A673 (cell line): ENCODE data around the gene GTF2I. TPM values are rescaled to one million over a fixed set of nuclear protein-coding genes. Genes with fewer than 3 reads are reported as not detected.

Source experiments
- BruUV-seq: library from RNA; stranded (reverse); fragments of 400-500 nt; replicated peaks from 2 replicates; lab custom pipeline; 2021; lab: Mats Ljungman, UMichigan
- CTCF ChIA-PET: fragments of 300-600 bp; sonication (Branson Sonifier 250); formaldehyde crosslinking; loops from one replicate; lab custom pipeline; 2022; ENCODE audit warnings: antibody characterized with exemption; lab: Charles Lee
- POLR2A ChIA-PET: fragments of 300-600 bp; sonication (Branson Sonifier 250); formaldehyde crosslinking; loops from one replicate; lab custom pipeline; 2022; ENCODE audit warnings: antibody characterized with exemption; ENCODE audit not compliant: low non-redundant PET; lab: Charles Lee
- DNase-seq: peaks from one replicate; pipeline ENCODE4 v3.0.0-alpha.2; 2015; ENCODE audit warnings: low spot score
- H3K27ac ChIP-seq: fragments of 200-600 bp; sonication (generic); 2 replicates; pipeline ENCODE4 v1.5.1; 2016; ENCODE audit warnings: mixed run types, low read depth, mild to moderate bottlenecking, mixed read lengths, antibody characterized with exemption, low read length; ENCODE audit not compliant: poor library complexity, severe bottlenecking
- H3K27me3 ChIP-seq: fragments of 200-600 bp; sonication (generic); replicated peaks from 2 replicates; pipeline ENCODE4 v1.6.1; 2017; ENCODE audit warnings: mixed run types, low read depth, mild to moderate bottlenecking, mixed read lengths, antibody characterized with exemption, low read length; ENCODE audit not compliant: insufficient read depth, poor library complexity
- H3K36me3 ChIP-seq: fragments of 200-600 bp; sonication (generic); 2 replicates; pipeline ENCODE4 v1.6.1; 2016; ENCODE audit warnings: mixed run types, mild to moderate bottlenecking, mixed read lengths, antibody characterized with exemption, low read length; ENCODE audit not compliant: insufficient read depth, poor library complexity, severe bottlenecking
- H3K4me1 ChIP-seq: fragments of 200-600 bp; sonication (generic); 2 replicates; pipeline ENCODE4 v1.6.1; 2017; ENCODE audit warnings: mixed run types, mild to moderate bottlenecking, mixed read lengths, antibody characterized with exemption, low read length; ENCODE audit not compliant: insufficient read depth, poor library complexity, severe bottlenecking
- H3K4me3 ChIP-seq: fragments of 200-600 bp; sonication (generic); 2 replicates; pipeline ENCODE4 v1.5.1; 2016; ENCODE audit warnings: low read depth, mixed run types, mild to moderate bottlenecking, mixed read lengths, low read length; ENCODE audit not compliant: poor library complexity, severe bottlenecking
- H3K9me3 ChIP-seq: fragments of 200-600 bp; sonication (generic); 2 replicates; pipeline ENCODE4 v1.6.1; 2016; ENCODE audit warnings: mixed run types, low read depth, mild to moderate bottlenecking, mixed read lengths, antibody characterized with exemption, low read length; ENCODE audit not compliant: poor library complexity, severe bottlenecking
- EZH2 ChIP-seq: fragments of 200-600 bp; sonication (generic); IDR thresholded peaks from 2 replicates; pipeline ENCODE4 v1.6.1; 2017; ENCODE audit warnings: borderline replicate concordance, low read depth, mild to moderate bottlenecking, mixed read lengths, antibody characterized with exemption, low read length; ENCODE audit not compliant: poor library complexity, severe bottlenecking
- intact Hi-C: fragments of 100-400 bp; cut with micrococcal nuclease; formaldehyde crosslinking; loops from one replicate; pipeline ENCODE4 v1.10.0; 2022; ENCODE audit not compliant: unreplicated experiment
- total RNA-seq: library from RNA; stranded (reverse); gene quantifications from 2 replicates; pipeline ENCODE4 v1.2.3, GENCODE V29; 2021
- TF ChIP-seq, protein P1 (sequence below): fragments of 300-800, 200-600 bp; sonication (generic); conservative IDR thresholded peaks from 2 replicates; pipeline ENCODE4 v1.5.1; 2017; ENCODE audit warnings: low read depth, mild to moderate bottlenecking, antibody characterized with exemption, low read length, moderate library complexity, mixed read lengths

Gene GTF2I
- total RNA-seq, 1 experiment from 2014 or later = 270 TPM

DNA sequence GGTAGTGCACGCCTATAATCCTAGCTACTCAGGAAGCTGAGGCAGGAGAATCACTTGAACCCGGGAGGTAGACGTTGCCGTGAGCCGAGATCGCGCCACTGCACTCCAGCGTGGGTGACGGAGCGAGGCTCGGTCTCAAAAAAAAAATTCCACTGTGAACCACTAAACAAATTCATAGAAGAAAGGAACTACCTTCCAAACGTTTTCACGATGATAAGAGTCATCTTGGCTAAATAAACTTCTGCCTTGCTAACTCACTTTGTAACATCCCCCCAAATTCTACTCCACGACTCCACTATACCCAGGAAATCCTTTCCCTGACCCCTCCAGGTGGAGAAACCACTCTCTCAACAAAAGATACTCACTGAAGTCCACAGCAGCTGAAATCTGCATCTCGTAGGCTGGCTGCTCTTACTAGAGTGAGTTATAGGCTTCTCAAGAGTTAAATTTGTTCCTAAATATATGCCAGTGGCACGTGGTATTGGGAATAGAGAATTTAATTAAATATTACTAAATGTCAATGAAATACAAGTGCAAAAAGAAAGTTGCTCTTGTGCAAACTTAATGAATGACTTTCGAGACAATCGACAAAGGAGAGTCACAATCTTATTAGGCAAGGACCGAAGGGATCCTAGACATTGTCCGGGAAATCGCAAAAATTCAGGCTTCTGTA is 1.6 kb upstream of the GTF2I start:
- Histone ChIP-seq H3K27me3 (no peaks in the 10 kb centered on the region), H3K27ac (peak overlapping the region; percentile 100), H3K9me3 (no peaks in the 10 kb centered on the region), H3K4me1 (peaks cover 19% of the 10 kb centered on the region), H3K4me3 (peak overlapping the region; percentile 100), H3K36me3 (peaks cover 3% of the 10 kb centered on the region)
- ChIA-PET CTCF (no interaction called here), POLR2A (no interaction called here)
- BruUV-seq = no TSS peak
- intact Hi-C loops = loop anchor here (10.0 kb wide), 1 partner anchor 59 kb away; no protein-coding TSS in a partner anchor
- DNase-seq = no peak
- no peak for TF ChIP-seq EZH2
- TF ChIP-seq, protein P1, sequence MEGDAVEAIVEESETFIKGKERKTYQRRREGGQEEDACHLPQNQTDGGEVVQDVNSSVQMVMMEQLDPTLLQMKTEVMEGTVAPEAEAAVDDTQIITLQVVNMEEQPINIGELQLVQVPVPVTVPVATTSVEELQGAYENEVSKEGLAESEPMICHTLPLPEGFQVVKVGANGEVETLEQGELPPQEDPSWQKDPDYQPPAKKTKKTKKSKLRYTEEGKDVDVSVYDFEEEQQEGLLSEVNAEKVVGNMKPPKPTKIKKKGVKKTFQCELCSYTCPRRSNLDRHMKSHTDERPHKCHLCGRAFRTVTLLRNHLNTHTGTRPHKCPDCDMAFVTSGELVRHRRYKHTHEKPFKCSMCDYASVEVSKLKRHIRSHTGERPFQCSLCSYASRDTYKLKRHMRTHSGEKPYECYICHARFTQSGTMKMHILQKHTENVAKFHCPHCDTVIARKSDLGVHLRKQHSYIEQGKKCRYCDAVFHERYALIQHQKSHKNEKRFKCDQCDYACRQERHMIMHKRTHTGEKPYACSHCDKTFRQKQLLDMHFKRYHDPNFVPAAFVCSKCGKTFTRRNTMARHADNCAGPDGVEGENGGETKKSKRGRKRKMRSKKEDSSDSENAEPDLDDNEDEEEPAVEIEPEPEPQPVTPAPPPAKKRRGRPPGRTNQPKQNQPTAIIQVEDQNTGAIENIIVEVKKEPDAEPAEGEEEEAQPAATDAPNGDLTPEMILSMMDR = no peak

DNA sequence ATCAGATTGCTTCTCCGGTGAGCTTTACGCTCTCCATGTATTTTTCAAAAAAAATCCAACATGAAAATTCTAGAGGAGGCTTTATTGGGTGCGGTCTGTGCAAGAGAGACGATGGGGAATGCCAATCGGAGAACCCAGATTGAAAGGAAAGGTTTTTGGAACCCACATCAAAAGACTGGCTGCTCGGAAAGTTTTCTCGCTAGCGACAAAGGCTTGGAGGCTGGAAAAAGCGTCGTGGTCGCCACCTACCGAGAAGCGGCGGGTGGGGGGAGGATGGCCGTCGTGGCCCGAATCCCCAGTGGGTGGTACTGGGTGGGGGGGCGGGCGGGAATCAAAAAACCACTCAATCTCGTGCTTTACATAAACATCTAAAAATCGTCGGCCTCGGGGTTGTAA is 1.1 kb upstream of the GTF2I start:
- no peaks in the 10 kb centered on the region for H3K9me3 ChIP-seq
- intact Hi-C loops = loop anchor here (10.0 kb wide), 1 partner anchor 58 kb away; no protein-coding TSS in a partner anchor
- ChIA-PET POLR2A (interaction anchor here (0.7 kb wide), 1 partner anchor 51 kb away, joined by 3 read pairs; no protein-coding TSS in a partner anchor), CTCF (no interaction called here)
- no peaks in the 10 kb centered on the region for H3K27me3 ChIP-seq
- peaks cover 19% of the 10 kb centered on the region for H3K4me1 ChIP-seq
- BruUV-seq = no TSS peak
- peak overlapping the region; percentile 100 for H3K4me3 ChIP-seq
- H3K27ac ChIP-seq = peak overlapping the region; percentile 100
- H3K36me3 ChIP-seq = peaks cover 3% of the 10 kb centered on the region
- peak; percentile 66 for DNase-seq
- TF ChIP-seq EZH2 = no peak
- TF ChIP-seq, protein P1 = 0 out of 2 replicates have a peak, but pooled peaks have one; percentile 28

DNA sequence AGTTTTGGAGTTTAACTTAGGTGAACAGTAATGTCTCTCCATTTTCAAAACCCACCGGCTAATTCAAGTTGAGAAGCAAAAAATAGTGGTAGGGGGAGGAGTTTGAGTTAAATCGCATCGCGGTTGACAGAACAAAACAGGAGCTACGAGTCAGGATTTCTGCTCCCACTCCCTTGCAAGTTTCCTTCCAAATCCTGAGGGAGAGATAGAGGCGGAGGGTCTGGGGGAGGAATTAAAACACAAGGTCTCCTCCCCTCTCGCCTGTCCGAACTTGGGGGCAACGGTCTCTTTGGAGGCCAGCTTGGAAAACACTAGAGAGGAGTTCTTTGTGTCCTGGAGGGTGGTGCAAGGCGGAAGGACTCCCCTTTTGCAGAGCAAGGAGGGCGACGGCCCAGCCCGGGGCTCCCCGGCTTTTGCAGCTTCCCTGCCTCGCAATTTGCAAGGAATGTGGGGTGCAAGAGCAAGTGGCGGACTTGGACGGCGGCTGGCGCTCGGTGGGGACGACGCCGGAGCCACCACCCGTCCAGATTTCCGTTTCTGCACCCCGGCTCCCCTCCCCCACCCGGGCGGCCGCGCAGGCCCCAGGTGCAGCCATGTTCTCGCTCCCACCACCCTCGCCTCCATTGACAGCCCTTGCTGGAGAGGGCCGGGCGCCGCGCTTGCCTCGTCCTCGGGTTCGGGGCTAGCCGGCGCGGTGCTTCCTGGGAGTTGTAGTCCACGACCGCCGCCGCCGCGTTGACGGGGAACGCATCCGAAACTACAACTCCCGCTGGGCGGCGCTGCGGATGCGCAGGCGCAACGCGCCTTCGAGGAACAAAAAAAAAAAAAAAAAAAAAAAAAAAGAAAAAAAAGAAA is 454 bp upstream of the GTF2I start:
- ChIA-PET CTCF (interaction anchor here (0.6 kb wide), 2 partner anchors 228 to 451 kb away, joined by 3 to 8 read pairs; no protein-coding TSS in a partner anchor), POLR2A (interaction anchor here (0.6 to 0.7 kb wide), 3 partner anchors 51 to 138 kb away, joined by 3 to 13 read pairs (median 10); no protein-coding TSS in a partner anchor)
- Histone ChIP-seq H3K36me3 (peaks cover 3% of the 10 kb centered on the region), H3K9me3 (no peaks in the 10 kb centered on the region), H3K27ac (peak overlapping the region; percentile 100), H3K27me3 (no peaks in the 10 kb centered on the region), H3K4me3 (peak overlapping the region; percentile 100), H3K4me1 (peaks cover 19% of the 10 kb centered on the region)
- intact Hi-C loops = loop anchor here (10.0 kb wide), 1 partner anchor 58 kb away; no protein-coding TSS in a partner anchor
- peak; percentile 98 for DNase-seq
- no peak for TF ChIP-seq EZH2
- TF ChIP-seq, protein P1 = no peak
- BruUV-seq = TSS peak; percentile 87
